ENCODE results near the gene DDX10.

DDX10 gene

DNA sequence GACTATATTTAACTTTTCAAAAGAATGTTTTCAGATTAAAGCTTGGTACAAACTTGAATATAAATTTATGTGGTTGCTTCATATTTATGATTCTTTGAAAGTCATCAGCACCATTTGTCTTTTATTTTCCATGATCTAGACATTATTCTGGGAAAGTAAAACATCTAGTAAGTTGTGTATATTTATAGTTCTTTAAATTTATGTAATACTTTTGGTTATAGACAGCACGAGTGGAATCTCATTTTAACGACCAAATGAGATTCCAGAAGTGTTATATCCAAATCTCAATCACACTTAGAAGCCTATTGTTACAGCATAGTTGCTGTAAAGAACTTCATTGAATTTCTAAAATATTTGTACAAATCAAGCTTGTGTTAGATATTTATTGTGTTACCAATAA is 212.3 kb downstream of the DDX10 start:
- no peak for DNase-seq

DNA sequence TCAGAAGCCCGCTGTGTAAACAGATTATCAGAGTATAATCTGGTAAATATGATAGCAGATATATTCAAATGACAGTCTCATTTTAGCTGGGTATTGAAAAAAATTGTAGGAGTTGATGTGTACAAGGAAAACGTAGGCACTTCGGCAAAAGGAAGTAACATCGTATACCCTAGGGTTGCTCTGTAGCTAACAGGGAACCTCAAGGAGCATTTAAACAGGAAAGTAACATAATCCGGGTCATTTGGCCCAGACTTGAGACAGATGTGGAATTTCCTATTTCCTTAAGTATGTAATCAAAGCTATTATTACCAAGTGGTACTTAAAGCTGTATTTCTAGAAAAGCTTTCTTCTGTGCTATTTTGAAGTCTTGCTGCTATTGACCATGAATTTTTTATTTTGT is 215.6 kb downstream of the DDX10 start:
- DNase-seq = no peak

DNA sequence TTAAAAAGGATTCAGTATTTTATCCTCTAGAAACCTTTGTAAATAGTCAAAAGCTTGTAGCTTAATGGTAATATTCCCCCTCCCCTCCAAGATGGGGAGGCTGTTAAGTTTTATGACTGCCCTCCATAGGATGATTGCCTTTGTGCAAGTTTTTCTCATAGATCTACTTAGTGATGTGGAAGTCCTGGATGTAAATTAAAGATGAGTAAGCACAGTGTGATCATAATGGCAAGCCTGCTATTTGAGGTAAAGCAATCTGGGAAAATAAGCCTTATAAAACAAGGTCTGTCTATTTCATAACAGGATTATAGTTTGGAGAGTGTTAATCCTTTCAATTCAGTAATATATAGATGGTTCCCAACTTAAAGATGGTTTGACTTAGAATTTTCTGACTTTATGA is 216.3 kb downstream of the DDX10 start:
- DNase-seq = no peak

- no peak for DNase-seq
Observed at GRCh38 chr11:108882211-108882831, 217.5 kb downstream of the DDX10 start.

DNA sequence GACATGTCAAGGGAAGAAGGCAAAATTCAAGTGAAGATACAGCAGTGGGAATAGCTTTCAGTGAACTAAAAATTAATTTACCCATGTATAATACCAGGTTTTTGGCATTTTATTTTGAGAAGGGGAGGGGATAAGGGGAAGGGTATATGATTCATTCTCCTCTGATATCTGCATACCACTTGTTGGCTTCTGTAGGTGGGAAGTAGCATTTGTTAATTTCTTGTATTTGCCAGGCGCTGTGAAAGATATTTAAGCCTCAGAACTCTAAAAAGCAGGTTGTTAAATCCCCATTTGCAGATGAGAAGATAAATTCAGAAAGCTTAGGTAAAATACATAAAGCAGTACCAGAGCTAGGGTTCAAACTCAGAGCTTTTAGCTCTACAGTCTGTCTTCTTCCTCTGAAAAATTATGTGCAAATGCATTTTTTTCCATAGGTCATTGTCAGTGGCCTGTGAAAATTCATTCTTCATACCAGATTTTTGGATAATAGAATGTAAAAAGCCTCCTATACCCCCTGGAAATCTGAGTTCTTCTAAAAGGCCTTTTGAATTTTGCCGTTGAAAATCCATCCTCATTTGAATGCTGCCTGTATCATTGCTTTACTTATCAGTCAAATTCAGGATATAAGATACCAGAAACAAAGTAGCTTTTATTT is 221.3 kb downstream of the DDX10 start:
- DNase-seq = no peak

DNA sequence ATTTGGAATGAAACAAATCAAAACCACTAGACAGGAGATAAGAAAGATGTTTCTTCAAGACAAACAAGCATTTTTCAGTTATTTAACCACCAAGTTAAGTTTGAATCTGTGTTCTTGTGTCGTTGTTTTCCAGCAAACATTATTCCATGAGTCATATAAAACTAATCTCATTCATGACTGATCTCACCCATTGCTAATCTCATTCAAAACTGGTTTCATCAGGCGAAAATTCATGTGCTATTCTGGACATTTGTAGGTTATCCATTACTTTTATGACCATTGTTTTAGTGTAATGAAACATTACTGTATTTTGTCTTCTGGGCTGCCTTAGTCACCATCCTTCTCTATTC is 221.8 kb downstream of the DDX10 start:
- peak; percentile 55 for DNase-seq

DNA sequence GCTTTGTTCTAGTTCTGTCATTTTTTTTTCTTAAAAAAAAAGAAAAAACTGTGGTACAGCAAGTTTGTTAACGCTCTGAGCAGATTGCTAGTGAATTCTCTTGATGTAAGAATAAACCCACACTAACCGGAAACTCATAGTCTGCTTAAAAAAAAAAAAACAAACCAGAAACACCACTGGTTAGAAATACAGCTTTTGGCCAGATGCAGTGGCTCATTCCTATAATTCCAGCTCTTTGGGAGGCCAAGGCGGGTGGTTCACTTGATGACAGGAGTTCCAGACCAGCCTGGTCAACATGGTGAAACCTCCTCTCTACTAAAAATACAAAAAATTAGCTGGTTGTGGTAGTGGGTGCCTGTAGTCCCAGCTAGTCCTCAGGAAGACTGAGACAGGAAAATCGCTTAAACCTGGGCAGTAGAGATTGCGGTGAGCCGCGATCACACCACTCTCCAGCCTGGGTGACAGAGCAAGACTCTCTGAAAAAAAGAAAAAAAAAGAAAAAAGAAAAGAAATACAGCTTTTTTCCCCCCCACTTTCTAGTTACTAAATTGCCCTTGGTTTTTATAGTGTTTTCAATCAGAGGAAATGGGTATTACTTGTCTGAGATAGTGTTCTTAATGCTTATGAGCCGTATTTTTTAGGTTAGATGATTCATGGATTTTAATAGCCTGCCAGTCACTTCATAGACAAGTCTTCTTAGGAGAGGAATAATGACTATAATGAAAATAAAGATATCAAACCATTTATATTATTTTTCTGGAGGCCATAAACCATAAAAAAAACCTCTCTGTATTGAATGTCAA is 222.8 kb downstream of the DDX10 start:
- peak; percentile 97 for DNase-seq

GRCh38 chr11:108890482-108891105 is 225.7 kb downstream of the DDX10 start:
- no peak for DNase-seq

DNA sequence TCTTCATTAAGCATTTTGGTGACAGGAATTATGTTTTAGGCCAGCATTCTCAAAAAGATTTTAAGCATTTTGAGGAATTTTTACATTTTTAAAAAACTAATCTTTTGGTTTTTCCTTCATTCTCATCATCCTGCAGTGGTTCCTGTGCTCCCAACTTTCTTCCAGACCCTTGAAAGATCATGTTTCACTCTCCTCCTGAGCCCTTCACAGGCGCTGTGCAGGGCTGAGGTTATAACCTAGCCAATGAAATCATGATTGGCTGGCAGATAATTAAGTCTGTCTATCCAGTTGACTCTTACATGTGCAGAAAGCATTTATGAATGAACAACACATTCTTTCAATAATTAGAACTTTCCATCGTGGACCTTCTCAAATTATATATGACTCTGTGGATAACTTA is 226.3 kb downstream of the DDX10 start:
- no peak for DNase-seq

- no peak for DNase-seq
Observed at GRCh38 chr11:108891909-108892511, 227.1 kb downstream of the DDX10 start.

DNA sequence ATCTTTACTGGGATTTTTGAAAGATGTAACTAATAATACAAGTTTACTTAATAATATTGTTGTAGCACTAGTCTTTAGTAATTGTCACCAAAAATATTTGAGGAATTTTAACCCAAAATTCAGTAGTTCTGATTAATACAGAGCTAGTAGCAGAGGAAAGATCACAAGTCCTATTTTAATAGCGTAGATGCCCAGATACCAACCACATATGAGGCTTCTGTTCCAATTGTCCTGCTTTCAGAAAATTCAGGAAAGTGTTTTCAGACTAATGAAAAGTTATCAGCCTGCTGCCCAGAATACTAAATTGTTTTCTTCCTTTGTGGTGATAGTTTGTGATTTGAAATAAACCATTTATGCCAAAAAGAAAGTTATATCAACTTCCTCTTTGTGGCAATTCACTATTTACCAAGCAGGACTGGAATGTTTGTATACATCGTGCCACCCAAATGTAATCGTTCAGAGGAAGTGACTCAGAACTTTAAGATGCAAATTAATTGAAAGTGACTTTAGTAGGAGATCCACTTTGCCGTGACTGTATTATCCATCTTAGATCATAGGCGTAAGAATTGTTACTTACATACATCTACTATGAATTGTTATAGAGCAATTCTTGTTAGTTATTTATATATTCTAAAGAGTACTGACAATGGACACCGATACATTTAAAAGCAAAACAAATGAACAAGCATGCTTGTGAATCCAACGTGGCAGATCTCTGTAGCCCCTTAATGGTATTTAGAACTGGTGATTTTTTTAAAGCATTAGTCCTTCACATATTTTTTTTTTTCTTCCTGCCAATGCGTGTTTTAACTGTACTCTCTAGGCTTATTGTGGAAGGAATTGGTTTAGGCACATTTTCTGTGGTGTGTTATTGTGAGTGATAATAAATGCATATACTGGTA is 231.0 kb downstream of the DDX10 start:
- DNase-seq = no peak

DNA sequence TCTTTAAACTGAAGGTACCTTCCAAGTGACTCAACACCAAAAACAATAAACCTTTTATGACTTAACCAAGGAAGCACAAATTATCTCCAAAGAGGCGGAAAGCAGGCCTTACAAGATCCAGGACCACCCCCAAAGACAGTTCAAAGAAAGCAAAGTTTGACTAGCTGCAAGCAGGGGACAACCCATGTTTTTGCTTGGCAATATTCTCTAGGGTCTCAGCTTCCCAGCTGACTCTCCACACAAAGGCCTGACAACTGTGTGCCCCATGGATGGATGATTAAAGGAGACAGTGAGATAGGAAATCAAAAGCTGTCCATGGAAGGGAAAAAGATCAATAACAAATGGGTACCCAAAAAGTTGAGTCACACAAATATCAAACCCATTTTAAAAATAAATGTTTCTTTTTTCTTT is 232.2 kb downstream of the DDX10 start:
- DNase-seq = no peak

DNA sequence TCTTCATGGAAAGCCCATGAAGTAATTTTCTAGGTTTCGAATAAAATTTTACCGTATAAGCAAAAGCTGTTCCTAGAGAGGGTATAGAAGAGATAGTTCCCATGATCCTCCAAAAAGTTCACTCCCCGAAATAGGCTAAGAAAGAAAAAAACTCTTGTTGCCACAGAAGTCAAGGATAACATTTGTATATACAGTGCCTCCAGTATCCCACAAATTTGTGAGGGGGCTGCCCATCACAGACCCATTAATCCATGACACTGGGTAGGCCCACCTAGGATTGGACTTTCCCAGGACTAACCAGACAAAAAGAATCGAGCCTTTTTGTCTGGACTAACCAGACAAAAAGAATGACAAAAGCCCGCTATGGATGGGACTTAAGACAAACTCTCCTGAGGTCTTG is 233.0 kb downstream of the DDX10 start:
- no peak for DNase-seq

- no peak for DNase-seq
Observed at GRCh38 chr11:108901359-108901758, 236.5 kb downstream of the DDX10 start.

GRCh38 chr11:108902027-108902469 is 237.2 kb downstream of the DDX10 start:
- no peak for DNase-seq

GRCh38 chr11:108904480-108904879 is 239.6 kb downstream of the DDX10 start:
- DNase-seq = peak; percentile 60

- peak; percentile 77 for DNase-seq
Observed at GRCh38 chr11:108906329-108906728, 241.5 kb downstream of the DDX10 start.

DNA sequence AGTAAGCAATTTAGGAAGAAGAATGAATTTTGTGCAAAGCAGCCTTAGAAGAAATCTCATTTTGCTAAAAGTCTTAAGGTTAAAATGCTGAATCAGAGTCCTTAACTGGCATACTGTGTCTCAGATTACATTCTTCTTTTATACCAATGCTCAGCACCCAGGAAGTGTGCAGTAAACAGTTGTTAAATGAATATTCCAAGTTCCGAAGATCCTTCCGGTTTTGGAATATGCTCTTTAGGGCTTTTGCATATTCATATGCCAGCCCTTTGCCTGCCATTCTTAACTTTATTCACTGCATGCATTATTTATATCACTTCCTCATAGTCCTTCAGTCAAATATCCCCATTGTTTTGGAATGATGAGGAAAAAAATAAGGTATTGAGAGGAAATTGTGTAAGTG is 242.0 kb downstream of the DDX10 start:
- DNase-seq = no peak

DNA sequence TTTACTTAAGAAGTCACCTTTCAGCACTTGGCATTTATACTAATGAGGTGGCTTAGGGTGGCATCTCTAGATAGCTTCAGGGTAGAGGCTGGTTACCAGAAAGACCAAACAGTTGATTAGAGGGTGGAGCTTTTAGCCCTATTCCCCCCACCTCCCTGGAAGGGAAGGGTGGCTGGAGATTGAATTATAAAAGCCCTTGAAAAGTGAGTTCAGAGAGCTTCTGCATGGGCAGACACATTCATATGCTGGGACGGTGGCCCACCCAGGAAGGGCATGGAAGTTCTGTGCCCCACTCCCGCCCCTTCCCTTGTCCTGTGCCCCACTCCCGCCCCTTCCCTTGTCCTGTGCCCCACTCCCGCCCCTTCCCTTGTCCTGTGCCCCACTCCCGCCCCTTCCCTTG is 244.2 kb downstream of the DDX10 start:
- DNase-seq = no peak

DNA sequence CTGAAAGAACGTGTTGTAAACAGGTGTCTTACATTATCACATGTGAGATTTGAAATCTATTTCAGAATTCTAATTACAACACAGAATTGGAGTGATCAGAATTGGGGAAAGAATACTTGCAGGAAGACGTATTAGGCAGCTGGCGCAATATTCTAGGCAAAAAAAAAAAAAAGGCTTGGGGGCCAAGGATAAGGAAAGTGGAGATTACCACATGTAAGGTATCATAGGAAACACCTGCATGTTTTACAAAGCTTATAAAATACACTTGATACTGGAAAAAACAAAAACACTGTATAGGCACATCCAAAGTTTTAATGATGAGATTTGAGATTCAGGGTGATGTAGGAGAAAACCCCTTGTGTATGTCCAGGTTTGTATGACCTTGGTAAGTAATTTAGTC is 245.1 kb downstream of the DDX10 start:
- DNase-seq = no peak

GRCh38 chr11:108912581-108912980 is 247.7 kb downstream of the DDX10 start:
- peak; percentile 73 for DNase-seq

- no peak for DNase-seq
Observed at GRCh38 chr11:108913204-108913603, 248.3 kb downstream of the DDX10 start.
